ENCODE data around the gene TBC1D22A. TPM values are rescaled to one million over a fixed set of nuclear protein-coding genes. Genes with fewer than 3 reads are reported as not detected.

The TBC1D22A gene
- total and polyA plus RNA-seq, 10 of the 15 experiments (the other 5 are each of a cell fraction or from before 2014, with no cell fraction given), result 0.63 to 44.7 (median 27.4) TPM

DNA sequence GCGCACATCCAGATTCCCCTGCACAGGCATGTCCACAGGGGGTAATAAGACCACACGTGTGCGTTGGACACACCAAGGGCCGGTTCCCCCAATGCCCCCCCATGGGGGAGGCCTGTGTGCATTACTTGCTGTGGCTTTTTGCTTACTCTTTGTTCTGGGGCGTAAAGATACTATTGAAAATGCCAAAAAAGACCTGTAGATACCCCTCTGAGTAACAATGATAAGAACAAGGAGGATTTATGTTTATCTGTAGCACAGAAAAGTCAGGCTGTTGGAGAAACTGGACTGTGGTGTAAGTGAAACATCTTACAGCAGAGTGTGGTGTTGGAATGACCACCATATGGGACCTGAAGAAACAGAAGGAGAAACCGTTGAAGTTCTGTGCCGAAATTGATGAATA lies 103.2 kb downstream of the TBC1D22A start:
- intact Hi-C loops (cut with micrococcal nuclease; ENCODE audit: unreplicated experiment) (no loop called here), in situ Hi-C loops (cut with MboI) (no loop called here)
- ATAC-seq, result no peak
- Histone ChIP-seq H2AFZ (ENCODE audit: control insufficient read depth, low read depth, low read length) (no peak overlapping the region), H3K4me3 (no peak overlapping the region), H3K27ac (ENCODE audit: control insufficient read depth, insufficient read depth) (no peak overlapping the region), H3K9me3 (replicated peaks; ENCODE audit: control insufficient read depth, insufficient read depth, low read length) (peaks cover 6% of the 10 kb centered on the region), H4K20me1 (ENCODE audit: control insufficient read depth, insufficient read depth) (no peaks in the 10 kb centered on the region), H3K4me2 (ENCODE audit: control insufficient read depth, insufficient read depth) (no peak overlapping the region), H3K27me3 (replicated peaks in 1 of 2; ENCODE audit: control insufficient read depth in 2 of 2, insufficient read depth in 2 of 2, low read length in 1 of 2) (no peaks in the 10 kb centered on the region), H3K9ac (ENCODE audit: control insufficient read depth, insufficient read depth, low read length) (no peak overlapping the region), H3K4me1 (ENCODE audit: control insufficient read depth, insufficient read depth, low read length) (no peaks in the 10 kb centered on the region; the same call in 1 of the 2 replicates), H3K79me2 (ENCODE audit: control insufficient read depth, insufficient read depth, low read length) (peaks cover 2% of the 10 kb centered on the region), H3K36me3 (ENCODE audit: control insufficient read depth in 2 of 2, insufficient read depth in 2 of 2, low read length in 1 of 2) (peaks cover 5 to 7% of the 10 kb centered on the region in 2 experiments; a peak in 3 of 4 replicates)
- FAIRE-seq, result no peak
- ChIA-PET RAD21 (ENCODE audit: unreplicated experiment) (no interaction called here), SMC1A (ENCODE audit: uncharacterized antibody, unreplicated experiment) (no interaction called here), CTCF (interaction anchor here (0.7 kb wide), 1 partner anchor 30 kb away, joined by 3 read pairs; no protein-coding TSS in a partner anchor), POLR2A (no interaction called here)
- TF ChIP-seq BMI1 (IDR thresholded peaks at IDR 0.05; ENCODE audit: borderline replicate concordance) (no peak), TBL1XR1 (IDR thresholded peaks at IDR 0.05; ENCODE audit: low read depth, low read length) (no peak), SREBF2 (IDR thresholded peaks at IDR 0.05; ENCODE audit: low read length) (no peak), SREBF1 (IDR thresholded peaks at IDR 0.05; ENCODE audit: low read length) (no peak), SMAD5 (IDR thresholded peaks at IDR 0.05; ENCODE audit: low read depth) (no peak), PAX8 (IDR thresholded peaks at IDR 0.05) (no peak), HCFC1 (IDR thresholded peaks at IDR 0.05; ENCODE audit: low read length) (no peak), ESRRA (IDR thresholded peaks at IDR 0.05; ENCODE audit: low read length) (no peak), SMARCA5 (IDR thresholded peaks at IDR 0.05) (no peak), YY1 (IDR thresholded peaks at IDR 0.05; ENCODE audit: low read depth, low read length) (no peak), ZNF217 (IDR thresholded peaks at IDR 0.05) (no peak)
- TF ChIP-seq, protein P1, sequence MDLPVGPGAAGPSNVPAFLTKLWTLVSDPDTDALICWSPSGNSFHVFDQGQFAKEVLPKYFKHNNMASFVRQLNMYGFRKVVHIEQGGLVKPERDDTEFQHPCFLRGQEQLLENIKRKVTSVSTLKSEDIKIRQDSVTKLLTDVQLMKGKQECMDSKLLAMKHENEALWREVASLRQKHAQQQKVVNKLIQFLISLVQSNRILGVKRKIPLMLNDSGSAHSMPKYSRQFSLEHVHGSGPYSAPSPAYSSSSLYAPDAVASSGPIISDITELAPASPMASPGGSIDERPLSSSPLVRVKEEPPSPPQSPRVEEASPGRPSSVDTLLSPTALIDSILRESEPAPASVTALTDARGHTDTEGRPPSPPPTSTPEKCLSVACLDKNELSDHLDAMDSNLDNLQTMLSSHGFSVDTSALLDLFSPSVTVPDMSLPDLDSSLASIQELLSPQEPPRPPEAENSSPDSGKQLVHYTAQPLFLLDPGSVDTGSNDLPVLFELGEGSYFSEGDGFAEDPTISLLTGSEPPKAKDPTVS (IDR thresholded peaks at IDR 0.05; ENCODE audit: low read depth, low read length), result no peak
- BruUV-seq (replicated peaks), result no TSS peak
- no peak for DNase-seq (ENCODE audit: low read depth, low spot score)
- over 99% methylated on average over 7 of the region's 7 CpGs for WGBS (ENCODE audit: insufficient coverage, insufficient replicate concordance, low lambda C conversion rate, missing lambda C conversion rate)

Measured in GM12878 (cell line).